IPS DF 6.9 (cell line): ENCODE data around the gene SLC10A6.

ENCODE experiments used
- DNase-seq: peaks from one replicate; pipeline ENCODE4 v3.0.0-alpha.2; 2013; ENCODE audit warnings: low read depth, low spot score
- H3K27ac ChIP-seq: one replicate; pipeline ENCODE4 v1.5.1; 2013; ENCODE audit warnings: low read length, control low read depth
- H3K27me3 ChIP-seq: 2 replicates; pipeline ENCODE4 v1.6.1; 2013; ENCODE audit warnings: mild to moderate bottlenecking, low read length; ENCODE audit not compliant: control insufficient read depth, insufficient read depth
- H3K36me3 ChIP-seq: 2 replicates; pipeline ENCODE4 v1.6.1; 2013; ENCODE audit warnings: low read length; ENCODE audit not compliant: control insufficient read depth, insufficient read depth
- H3K4me1 ChIP-seq: 2 replicates; pipeline ENCODE4 v1.6.1; 2013; ENCODE audit warnings: low read length; ENCODE audit not compliant: control insufficient read depth, insufficient read depth
- H3K4me3 ChIP-seq: 2 replicates; pipeline ENCODE4 v1.5.1; 2013; ENCODE audit warnings: mild to moderate bottlenecking, low read length
- H3K9me3 ChIP-seq: 2 replicates; pipeline ENCODE4 v1.6.1; 2013; ENCODE audit warnings: low read length, inconsistent platforms; ENCODE audit not compliant: control insufficient read depth, insufficient read depth
- WGBS: extraction: QIAGEN DNeasy Blood & Tissue Kit; methylation state at CpG from one replicate; pipeline ENCODE4 v1.1.7; 2013; ENCODE audit warnings: mixed read lengths, missing lambda C conversion rate; ENCODE audit not compliant: insufficient read length, insufficient coverage; 5-methylcytosine and 5-hydroxymethylcytosine counted together

Gene SLC10A6

GRCh38 chr4:86831262-86832130 lies 17.7 kb downstream of the SLC10A6 start:
- H3K4me1 ChIP-seq, result no peaks in the 10 kb centered on the region
- no peaks in the 10 kb centered on the region for H3K36me3 ChIP-seq
- H3K27me3 ChIP-seq, result no peaks in the 10 kb centered on the region
- no peak overlapping the region for H3K27ac ChIP-seq
- H3K4me3 ChIP-seq, result no peak overlapping the region
- WGBS, result no CpG with 5 or more reads among the region's 5 CpGs
- H3K9me3 ChIP-seq, result no peaks in the 10 kb centered on the region
- no peak for DNase-seq

GRCh38 chr4:86825511-86825910 lies 23.7 kb downstream of the SLC10A6 start:
- H3K4me3 ChIP-seq, result no peak overlapping the region
- H3K36me3 ChIP-seq, result no peaks in the 10 kb centered on the region
- no CpG with 5 or more reads among the region's 3 CpGs for WGBS
- H3K9me3 ChIP-seq, result no peaks in the 10 kb centered on the region
- H3K4me1 ChIP-seq, result no peaks in the 10 kb centered on the region
- no peak for DNase-seq
- H3K27ac ChIP-seq, result no peak overlapping the region
- no peaks in the 10 kb centered on the region for H3K27me3 ChIP-seq

GRCh38 chr4:86822136-86822535 lies 27.0 kb downstream of the SLC10A6 start:
- Histone ChIP-seq H3K9me3 (no peaks in the 10 kb centered on the region), H3K27ac (no peak overlapping the region), H3K36me3 (no peaks in the 10 kb centered on the region), H3K4me1 (no peaks in the 10 kb centered on the region), H3K27me3 (no peaks in the 10 kb centered on the region), H3K4me3 (no peak overlapping the region)
- WGBS, result no CpG with 5 or more reads among the region's 2 CpGs
- DNase-seq, result no peak

GRCh38 chr4:86821151-86821550 lies 28.0 kb downstream of the SLC10A6 start:
- H3K4me3 ChIP-seq, result no peak overlapping the region
- no peaks in the 10 kb centered on the region for H3K36me3 ChIP-seq
- DNase-seq, result no peak
- H3K9me3 ChIP-seq, result no peaks in the 10 kb centered on the region
- H3K27me3 ChIP-seq, result no peaks in the 10 kb centered on the region
- H3K27ac ChIP-seq, result no peak overlapping the region
- no CpG with 5 or more reads among the region's 1 CpG for WGBS
- H3K4me1 ChIP-seq, result no peaks in the 10 kb centered on the region

- no peak for DNase-seq
- Histone ChIP-seq H3K27me3 (no peaks in the 10 kb centered on the region), H3K4me1 (no peaks in the 10 kb centered on the region), H3K27ac (no peak overlapping the region), H3K36me3 (no peaks in the 10 kb centered on the region; the same call in 1 of the 2 replicates), H3K4me3 (no peak overlapping the region), H3K9me3 (no peaks in the 10 kb centered on the region)
- WGBS, result no CpG with 5 or more reads among the region's 7 CpGs
Observed at GRCh38 chr4:86819561-86819960, 29.6 kb downstream of the SLC10A6 start.

- H3K27me3 ChIP-seq, result no peaks in the 10 kb centered on the region
- WGBS, result no CpG with 5 or more reads among the region's 3 CpGs
- H3K36me3 ChIP-seq, result no peaks in the 10 kb centered on the region; the same call in 1 of the 2 replicates
- no peak for DNase-seq
- H3K9me3 ChIP-seq, result no peaks in the 10 kb centered on the region
- no peak overlapping the region for H3K4me3 ChIP-seq
- H3K4me1 ChIP-seq, result no peaks in the 10 kb centered on the region
- H3K27ac ChIP-seq, result no peak overlapping the region
Observed at GRCh38 chr4:86818841-86819240, 30.3 kb downstream of the SLC10A6 start.

- no peak overlapping the region for H3K4me3 ChIP-seq
- H3K27ac ChIP-seq, result no peak overlapping the region
- no peaks in the 10 kb centered on the region for H3K27me3 ChIP-seq
- no peak for DNase-seq
- no peaks in the 10 kb centered on the region; the same call in 1 of the 2 replicates for H3K36me3 ChIP-seq
- WGBS, result no CpG with 5 or more reads among the region's 2 CpGs
- H3K9me3 ChIP-seq, result no peaks in the 10 kb centered on the region
- H3K4me1 ChIP-seq, result no peaks in the 10 kb centered on the region
Observed at GRCh38 chr4:86818211-86818610, 31.0 kb downstream of the SLC10A6 start.

DNA sequence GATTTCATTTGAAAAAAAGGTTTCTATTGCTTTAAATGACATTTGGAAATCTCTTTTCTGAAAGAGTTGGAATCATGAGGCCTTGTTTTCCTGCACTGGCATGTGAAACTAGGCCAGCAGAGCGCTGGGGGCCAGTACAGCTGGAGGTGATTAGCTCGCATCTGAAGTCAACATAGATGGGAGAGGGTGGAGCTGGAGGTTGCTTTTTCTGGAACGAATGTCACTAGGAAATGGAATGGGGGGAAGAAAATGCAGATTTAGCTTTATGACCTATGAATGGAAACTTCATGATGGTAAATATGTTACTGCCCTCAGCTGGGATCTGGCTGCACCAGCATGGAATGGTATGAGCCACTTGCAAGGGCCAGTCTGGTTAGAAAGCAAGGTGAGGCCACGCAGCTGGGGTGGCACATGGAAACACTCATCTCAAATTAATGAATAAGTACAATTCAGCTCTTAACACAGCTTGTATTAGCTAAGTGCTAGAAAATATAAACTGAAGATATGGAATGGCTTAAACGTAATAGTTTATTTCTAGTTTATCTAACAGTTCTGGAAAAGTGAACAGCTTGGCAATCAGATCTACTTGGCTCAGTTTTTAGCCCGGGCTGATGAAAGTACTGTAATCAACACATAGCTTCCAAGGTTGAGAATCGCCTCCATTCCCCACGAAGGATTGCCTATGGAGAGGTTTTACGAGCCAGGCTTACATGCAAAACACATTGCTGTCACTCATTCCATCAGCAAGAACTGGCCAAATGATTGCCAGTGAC lies 32.5 kb downstream of the SLC10A6 start:
- H3K4me3 ChIP-seq, result no peak overlapping the region
- no CpG with 5 or more reads among the region's 9 CpGs for WGBS
- DNase-seq, result no peak

DNA sequence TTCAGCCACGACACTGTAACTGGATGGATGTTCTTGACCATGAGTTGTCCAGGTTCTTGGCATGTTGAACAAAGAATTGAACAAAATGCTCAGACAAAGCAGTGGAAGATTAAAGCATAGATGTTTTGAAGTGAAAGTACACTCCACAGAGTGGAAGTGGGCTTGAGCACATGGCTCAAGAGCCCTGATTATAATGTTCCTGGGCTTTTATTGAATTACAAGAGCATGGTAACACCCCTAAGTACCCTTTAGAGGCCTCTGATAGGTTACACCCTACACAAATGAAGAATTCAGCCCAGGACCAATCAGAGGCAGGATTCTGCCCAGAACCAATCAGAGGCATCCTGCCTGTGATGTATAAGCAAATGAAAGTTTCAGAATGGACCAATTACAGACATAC lies 33.5 kb downstream of the SLC10A6 start:
- Histone ChIP-seq H3K4me3 (no peak overlapping the region), H3K4me1 (no peaks in the 10 kb centered on the region), H3K36me3 (no peaks in the 10 kb centered on the region; the same call in 1 of the 2 replicates), H3K27ac (no peak overlapping the region), H3K27me3 (no peaks in the 10 kb centered on the region), H3K9me3 (no peaks in the 10 kb centered on the region)
- no CpG with 5 or more reads among the region's 1 CpG for WGBS
- no peak for DNase-seq

More for the DNA sequence above, 32.5 kb downstream of the SLC10A6 start:
- Histone ChIP-seq H3K4me1 (no peaks in the 10 kb centered on the region), H3K27me3 (no peaks in the 10 kb centered on the region), H3K9me3 (no peaks in the 10 kb centered on the region), H3K36me3 (no peaks in the 10 kb centered on the region; the same call in 1 of the 2 replicates), H3K27ac (no peak overlapping the region)

DNA sequence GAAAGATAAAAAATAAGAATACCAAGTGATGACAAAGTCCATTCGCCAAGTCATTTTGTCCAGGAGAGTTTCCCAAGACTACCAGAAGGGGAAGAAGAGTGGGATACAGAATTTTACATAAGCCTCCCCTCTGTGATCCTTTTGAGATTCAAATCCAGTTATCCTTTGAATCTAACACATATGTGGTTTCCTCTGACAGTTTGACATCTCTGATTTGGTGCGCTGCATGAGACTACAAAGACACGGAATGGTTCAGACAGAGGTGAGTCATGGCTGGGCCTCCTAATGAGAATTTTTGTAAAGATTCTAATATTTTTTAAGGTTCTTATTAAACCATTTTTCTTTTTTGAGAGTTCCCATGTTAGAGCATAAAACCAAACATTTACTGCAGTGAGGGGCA lies 38.3 kb downstream of the SLC10A6 start:
- Histone ChIP-seq H3K27me3 (no peaks in the 10 kb centered on the region), H3K36me3 (no peaks in the 10 kb centered on the region; the same call in 1 of the 2 replicates), H3K4me3 (no peak overlapping the region), H3K9me3 (no peaks in the 10 kb centered on the region), H3K27ac (no peak overlapping the region), H3K4me1 (no peaks in the 10 kb centered on the region)
- no peak for DNase-seq
- WGBS, result no CpG with 5 or more reads among the region's 3 CpGs
